GM19023 (cell line): ENCODE results near the gene PANK4.

Experiments
- ATAC-seq: cut with Tn5 transposase; IDR thresholded peaks from one replicate; pipeline ENCODE4 v1.9.1; 2021; ENCODE audit warnings: mild to moderate bottlenecking, moderate library complexity; ENCODE audit not compliant: unreplicated experiment

The PANK4 gene

DNA sequence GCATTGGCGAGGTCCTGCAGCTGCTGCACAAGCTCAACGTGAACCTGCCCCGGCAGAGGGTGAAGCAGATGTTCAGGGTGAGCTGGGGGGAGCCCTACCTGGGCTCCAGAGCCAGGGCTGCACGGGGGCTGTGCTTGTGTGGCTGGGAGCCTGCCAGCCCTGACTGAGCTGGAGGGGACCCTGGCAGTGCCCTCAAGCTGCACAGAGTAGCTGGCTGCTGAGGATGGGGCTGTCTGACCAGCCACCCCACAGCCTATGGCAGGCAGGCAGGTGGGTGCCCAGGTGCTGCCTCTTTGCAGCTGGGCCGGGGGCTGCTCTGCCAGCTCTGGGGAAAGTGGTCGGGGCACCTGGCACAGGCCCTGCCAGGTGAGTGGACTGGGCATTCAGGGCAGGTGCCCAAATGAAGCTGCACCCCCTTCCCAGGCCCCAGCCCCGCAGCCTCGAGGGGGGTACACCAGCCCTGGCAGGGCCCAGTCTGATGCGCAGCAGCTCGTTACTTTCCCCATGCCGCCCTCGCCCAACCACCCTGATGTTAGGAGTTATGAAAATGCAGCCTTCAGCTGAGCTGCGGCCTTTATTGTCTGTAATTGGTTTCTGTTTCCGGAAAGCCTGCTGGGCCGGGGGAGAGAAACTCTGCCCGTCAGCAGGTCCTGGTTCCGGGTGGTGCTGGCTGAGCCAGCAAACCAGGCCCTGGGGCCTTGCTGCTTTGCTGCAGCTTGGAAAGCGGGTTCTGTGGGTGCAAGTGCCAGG, 46.0 kb downstream of the PANK4 start:
- ATAC-seq = no peak

DNA sequence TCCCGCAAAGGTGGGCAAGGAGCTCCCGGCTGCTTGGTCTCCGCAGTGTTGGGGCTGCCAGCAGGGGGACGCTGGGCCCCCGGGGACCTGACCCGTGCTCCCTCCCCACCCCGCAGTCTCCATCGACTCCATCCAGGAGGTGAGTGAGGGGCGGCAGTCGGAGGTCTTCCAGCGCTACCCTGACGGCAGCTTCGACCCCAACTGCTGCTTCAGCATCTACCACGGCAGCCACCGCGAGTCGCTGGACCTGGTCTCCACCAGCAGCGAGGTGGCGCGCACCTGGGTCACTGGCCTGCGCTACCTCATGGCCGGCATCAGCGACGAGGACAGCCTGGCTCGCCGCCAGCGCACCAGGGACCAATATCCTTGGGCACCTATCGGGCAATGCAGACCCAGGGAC, 46.8 kb downstream of the PANK4 start:
- ATAC-seq = no peak

DNA sequence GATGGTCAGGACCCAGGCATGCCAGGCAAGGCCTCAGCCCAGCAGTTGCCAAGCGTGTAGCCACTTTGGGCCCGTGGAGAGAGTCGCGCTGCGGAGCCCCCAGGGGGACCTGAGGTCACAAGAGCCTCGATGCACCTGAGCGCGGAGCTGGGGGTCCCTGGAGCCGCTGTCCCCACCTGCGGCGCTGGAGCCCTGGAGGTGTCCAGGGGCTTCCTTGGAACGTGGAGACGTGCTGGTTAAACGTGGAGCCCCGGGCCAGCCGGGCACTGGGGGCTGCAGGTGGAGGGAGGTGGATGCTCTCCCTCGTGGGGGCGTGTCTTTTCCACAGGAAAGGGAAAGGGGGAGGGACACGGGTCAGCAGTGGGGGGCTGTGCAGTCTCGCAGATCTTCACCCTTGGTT, 47.2 kb downstream of the PANK4 start:
- ATAC-seq = no peak

DNA sequence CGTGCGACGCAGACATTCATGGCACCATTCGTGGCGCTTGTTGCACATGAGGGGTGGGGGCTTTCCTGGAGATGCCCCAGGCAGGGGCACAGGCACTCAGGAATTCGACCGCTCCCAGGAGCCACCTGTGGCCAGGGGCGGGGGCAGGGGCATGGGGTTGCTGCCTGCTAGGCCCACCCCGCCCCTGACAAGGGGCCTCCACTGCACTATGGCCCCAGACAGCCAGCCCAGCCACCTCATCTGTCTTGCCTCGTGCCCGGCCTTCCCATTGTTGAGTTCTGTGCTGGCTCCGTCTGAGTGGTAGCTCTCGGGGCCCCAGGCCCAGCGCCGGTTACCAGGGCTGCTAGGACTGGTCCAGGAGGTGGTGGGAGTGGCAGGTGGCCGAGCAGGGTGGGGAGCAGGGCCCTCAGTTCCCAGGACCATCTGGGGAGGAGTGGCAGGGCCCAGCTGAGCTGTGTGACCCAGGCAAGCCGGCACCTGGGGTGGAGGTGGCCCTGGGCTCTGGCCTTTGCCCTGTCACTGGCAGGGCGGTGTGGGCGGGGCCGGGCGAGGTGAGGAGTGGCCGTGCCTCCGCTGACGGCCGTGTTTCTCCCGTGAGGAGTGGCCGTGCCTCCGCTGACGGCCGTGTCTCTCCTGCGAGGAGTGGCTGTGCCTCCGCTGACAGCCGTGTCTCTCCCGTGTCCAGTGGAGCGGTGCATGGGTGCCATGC, 48.5 kb downstream of the PANK4 start:
- ATAC-seq = no peak

DNA sequence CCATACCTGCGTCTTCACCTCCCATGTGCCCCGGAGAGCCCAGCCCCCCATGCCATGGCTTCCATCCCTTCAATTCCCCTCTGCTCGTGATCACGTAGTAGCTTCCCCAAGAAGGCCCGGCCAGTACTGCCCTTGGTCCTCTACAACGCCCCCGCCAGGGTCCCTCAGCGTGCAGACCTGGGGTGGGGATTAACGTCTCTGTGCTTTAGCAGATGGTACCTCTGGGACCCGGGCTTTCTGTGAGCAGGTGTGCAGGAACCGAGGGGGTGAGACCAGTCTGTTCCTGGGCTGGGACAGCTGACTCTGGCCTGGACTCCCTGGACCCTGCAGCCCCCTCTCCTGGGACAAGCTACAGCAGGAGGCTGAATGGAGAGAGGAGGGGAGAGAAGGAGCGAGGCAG, 49.1 kb downstream of the PANK4 start:
- ATAC-seq = no peak

DNA sequence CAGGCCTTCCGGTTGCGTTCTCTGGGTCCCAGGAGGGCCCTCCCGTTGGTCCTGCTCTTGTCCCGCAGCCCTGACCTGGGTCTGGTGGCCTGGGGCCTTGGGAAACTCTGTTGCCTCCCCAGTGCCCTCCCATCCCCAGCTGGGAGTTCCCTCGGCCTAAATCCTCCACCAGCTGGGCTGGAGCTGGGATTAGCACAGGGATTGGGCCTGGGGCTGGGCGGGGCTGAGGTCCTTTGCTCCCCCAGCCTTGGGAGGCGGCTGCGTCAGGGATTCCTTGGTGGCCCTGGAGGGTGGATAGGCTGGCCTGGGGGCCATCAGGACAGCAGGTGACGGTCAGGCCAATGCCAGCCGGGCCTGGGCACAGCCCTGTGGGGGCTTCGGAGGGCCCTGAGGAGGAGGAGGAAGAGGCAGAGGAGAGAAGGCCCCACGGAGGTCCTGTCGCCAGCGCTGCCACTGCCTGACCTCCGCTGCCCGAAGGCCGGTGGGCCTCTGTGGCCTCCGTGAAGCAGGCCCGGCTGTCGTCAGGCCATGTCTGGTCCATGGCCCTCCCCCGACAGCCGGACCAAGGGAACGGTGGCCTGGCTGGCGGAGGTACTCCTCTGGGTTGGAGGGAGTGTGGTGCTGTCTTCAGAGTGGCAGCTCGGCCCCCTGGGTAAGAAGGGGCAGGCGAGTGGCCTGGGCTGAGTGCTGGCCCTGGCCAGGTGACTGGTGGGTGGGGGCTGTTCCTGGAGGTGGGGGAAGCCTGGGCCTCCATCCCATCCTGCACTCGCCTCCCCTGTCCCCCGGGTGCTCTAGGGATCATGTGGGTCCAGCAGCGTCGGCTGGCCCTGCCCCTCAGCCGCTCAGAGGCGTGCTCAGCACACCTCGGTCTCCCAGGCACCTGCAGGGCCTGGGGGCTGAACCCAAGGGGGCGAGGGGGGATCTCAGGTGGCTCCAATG, 50.1 kb downstream of the PANK4 start, which contains the start of gene PLCH2:
Gene PLCH2, plus strand, starts transcription at position 229 of the 939 bp plus-strand sequence. Its CDS starts 300 bp downstream, at position 529.
- no peak for ATAC-seq

DNA sequence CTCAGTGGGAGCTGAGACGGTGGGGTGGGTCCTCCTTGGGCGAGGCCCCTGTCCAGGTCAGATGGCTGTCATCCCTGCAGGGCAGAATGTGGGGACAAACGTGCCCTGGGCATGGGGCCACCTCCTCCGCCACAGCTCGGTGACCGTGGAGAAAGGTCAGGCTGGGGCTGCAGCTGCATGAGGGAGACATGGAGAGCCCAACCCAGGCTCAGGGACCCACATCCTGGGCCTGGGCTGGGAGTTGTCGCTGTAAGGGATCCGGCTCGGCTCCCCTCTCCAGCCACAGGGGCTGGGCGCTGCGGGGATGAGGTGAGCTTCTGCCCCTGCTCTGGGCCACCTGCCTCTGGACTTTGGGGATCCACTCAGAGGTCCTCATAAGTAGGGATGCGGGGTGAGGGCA, 50.8 kb downstream of the PANK4 start:
- ATAC-seq = no peak

DNA sequence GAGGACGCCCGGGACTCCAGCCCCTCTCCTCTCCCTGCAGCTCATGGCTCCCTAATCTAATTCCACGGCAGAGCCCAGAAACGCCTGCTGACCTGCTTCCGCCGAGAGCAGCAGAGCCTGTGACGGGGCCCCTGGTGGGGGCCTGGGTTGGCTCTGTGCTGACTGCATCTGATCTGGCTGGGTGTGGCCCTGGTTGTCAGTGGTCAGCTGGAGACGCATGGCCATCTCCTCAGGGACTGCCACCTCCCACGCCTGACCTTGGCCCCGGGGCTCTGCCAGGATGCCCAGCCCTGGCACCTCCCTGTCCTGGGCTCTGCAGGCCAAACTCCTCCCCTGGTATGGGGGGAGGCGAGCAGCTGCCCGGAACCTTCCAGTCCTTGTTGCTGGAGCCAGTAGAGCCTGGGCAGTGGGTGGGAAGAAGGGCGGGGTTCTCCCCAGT, 51.4 kb downstream of the PANK4 start:
- ATAC-seq = no peak

DNA sequence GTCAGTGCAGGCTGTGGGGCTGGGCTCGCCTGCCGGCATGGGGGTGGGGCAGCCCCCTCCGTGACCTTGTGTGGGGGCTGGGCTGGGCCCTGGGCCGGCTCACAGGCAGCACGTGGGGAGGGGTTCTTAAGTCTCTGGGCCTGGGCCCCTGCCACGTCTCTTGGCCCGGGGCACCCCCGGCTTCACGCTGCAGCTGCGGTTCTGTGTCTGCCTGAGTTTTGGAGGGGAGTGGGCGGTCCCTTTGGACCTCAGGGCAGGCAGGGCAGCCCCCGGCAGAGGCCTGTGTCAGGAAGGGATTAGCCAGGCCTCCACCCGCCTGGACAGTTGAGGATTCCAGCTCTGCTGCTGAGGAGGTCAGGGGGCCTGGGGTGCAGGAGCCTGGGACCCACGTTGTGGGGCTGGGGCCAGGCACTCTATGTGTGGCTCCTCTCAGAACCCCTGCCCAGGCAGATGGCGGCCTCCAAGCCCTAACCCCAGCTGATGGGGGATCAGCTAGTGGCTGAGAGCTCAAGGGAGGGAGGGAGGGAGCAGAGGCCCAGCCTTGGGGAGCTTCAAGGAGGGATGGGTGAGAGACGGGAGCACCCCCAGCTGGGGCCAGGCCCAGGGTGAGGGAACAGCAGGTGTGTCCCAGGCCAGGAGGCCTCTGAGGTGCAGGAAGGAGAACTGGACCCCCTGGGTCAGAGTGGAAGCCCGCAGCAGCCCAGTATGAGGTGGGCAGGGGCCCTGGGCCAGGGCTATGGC, 52.1 kb downstream of the PANK4 start:
- no peak for ATAC-seq

DNA sequence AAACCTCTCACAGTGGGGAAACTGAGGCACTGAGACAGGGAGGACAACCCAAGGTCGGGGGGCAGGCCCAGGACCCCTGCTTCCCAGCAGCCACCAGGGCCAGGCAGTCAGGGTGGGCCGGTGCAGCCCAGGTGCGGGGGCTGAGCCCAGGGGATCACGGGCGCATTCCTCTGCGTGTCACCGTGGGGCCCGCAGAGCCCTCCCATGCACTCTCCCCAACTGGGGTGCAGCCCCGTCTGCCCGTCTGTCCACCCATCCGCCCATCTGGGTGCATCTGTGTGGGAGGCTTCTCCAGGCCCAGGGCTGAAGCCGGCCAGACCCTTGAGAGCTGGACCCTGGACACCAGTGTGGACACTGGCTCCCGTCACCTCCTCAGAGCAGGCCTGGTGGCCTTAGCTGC, 53.2 kb downstream of the PANK4 start:
- no peak for ATAC-seq

DNA sequence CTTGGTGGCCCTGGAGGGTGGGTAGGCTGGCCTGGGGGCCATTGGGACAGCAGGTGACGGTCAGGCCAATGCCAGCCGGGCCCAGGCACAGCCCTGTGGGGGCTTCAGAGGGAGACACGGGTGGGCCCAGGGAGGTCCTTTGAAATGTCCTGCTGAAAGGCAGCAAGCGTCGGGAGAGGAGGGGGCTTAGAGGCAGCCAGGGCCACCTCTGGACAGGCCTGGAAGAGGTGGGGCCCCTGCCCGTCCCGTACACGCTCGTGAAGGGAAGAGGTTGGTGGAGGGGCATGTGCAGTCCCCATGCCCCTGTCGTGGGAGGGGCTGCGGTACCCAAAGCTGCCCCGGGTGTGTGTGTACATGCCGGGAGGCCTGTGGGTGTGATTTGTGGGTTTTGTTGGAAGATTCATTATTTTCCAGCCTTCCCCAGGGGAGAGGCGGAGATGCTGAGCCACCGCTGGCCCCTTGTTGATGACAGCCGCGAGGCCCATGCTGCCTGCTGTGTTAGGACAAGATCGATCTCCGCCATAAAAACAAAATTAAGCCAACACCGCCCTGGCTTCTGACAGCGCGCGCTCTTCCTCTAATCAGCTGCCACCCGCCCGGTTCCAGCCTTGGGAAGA, 53.7 kb downstream of the PANK4 start:
- ATAC-seq = no peak

DNA sequence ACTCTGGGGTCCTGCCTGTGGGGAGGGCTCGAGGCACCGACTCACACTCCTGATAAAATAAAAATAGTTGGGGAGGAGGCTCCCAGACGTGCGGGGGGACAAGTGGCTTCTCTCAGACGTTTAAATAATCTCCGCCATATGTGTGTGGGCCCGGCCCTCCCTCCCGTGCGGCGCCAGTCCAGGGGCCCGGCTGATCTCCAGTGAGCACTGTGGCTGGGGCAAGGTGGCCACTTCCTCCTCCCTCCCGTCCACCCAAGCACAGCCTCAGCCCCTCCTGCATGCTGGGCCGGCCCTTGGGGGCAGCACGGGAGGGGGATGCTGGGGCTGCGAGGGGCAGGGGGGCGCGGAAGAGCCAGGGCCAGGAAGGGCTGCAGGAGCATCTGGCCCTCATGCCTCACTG, 54.3 kb downstream of the PANK4 start:
- ATAC-seq = no peak

DNA sequence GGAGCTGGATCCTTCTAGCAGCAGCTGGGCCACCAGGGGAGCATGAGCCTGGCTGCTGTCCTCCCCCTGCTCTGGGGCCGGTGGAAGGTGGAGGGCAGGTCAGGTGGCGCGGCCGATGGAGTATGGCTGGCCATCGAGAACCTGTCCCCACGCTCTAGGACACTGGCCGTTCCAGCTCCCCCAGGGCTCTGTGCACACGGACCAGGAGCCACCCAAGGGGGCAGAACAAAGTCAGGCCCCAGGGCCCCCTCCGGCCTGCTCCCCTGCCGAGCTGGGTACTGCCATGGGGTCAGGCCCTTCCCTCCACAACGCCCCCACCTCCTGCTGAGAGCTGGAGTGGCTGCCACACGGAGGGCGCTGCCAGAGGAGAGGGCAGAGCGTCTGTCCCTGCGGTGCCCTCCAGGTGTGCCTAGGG, 54.8 kb downstream of the PANK4 start:
- ATAC-seq = no peak

DNA sequence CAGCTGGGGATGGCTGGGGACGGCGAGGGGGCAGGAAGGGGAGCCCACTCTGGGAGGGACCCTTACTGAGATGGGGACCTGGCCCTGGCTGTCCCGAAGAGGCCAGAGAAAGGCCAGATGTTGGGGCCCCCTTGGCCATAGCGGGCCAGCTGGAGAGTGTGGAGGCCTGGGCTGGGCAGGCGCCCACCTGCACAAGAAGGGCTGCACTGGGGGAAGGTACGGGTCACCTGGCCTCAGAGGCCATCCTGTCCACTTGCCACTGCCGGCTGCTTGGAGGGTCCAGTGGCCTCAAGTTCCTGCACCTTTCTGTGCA, 55.3 kb downstream of the PANK4 start:
- no peak for ATAC-seq

DNA sequence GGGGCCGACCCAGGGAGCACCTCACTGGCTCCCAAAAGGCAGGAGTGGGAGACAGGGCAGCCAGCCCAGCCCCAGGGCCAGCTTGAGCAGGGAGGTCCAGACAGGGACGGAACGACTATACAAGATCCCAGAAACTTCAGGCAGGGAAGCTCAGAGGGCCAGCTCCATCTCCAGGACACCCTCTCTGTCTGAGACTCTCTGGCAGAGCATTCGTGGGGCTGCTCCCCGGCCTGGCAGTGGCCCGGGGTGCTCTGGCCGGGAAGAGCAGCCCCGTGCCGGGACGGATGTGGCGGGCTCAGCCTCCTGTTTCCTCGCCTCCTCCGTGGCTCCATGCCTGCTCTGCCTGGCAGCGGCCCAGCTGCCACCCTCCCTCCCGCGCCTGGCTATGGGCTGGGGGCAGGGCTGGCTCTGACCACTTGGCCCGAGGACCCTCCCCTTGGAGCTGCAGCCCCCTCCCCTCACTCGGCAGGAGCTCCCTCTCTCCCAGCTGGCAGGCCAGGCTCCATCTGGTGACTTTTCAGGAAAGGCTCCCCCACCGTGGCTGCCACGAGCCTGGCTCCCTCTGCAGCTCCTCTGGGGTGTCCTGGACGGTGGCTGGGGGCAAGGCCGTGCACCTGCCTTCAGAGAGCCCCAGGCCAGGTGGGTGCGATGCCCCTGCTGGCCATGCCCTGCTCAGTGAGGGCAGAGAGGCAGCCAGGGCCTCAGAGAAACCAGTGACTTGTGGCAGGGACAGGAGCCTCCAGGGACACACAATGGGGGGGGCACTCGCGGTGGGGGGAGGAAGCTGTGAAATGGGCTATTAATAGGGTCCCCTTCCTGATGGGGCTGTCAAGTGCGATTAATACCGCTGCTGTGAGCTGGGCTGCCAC, 55.9 kb downstream of the PANK4 start:
- no peak for ATAC-seq

DNA sequence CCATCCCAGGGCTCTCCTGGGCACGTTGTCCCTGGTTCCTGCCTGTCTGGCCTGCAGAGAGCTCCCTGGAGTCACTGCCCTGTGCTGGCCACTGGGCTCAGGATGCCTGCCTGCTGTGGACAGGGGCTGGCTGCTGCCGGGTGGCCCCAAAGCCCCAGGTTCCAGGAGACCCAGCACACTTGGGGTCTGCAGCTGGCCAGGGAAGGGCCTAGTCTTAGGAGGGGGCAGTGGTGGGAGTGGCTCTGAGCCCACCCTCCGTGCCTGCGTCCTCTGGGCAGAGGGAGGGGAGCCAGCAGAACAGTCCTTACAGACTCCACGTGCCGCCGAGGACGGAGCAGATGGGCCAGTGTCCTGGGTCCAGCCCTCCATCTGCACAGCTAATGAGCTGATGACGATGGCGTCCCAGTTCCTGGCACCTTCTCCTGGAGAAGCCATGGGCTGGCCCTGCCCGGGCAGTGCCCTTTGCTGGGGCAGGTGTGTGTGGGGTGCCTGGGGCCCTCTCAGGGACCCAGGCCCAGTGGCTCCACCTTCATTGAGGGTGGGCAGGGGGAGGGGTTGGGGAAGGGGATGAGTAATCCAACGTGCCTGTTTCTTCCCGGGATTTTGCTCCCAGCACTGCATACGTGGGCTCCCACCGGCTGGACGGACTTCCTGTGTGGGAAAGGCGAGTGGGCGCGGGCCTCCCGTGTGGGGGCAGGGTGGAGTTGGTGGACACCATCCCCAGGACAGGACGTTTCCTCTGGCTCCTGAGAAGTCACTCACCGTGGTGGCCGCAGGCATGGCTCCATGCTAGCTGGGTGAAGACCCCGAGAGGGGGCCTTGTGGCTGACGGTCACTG, 57.1 kb downstream of the PANK4 start:
- ATAC-seq = no peak

DNA sequence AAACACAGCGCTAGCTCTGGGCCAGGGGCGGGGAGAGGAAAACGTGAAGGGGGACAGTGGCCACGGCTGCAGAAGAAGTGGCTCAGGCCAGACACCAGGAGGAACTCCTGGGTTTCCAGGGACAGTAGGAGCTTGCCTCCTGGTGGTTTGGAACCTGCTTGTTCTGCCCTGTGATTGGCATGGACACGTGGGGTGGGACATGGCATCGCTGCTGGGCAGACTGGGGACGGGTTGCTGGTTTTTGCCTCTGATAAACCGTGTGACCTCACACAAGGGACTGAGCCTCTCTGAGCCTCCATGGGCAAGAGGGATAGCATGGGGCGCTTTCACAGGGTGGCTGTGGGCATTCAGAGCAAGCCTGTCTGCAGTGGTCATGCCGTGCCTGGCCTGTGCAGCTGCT, 57.9 kb downstream of the PANK4 start:
- no peak for ATAC-seq

DNA sequence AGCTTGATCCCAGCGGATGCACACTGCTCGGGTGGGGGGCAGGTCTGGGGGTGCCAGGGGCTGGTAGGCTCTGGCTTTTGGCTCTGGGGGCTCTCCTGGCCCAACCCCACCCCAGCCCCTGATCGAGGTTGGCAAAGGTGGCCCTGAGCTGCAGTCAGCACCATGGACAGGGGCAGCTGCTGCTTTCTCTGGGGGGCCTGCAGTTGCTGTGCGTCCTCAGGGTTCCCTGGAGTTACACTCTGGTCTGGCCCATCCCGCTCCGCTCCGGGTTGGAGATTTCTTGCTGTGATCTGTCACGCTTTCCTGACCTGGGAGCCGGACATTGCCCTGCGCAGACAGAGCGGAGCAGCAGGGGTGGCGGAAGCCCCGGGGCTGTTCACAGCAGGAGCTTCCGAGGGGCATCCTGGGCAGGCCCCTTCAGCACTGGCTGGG, 58.3 kb downstream of the PANK4 start:
- no peak for ATAC-seq
